Measurements from ENCODE around the gene SLC39A5.
A peak's percentile ranks its signal among the peaks of the same experiment; 100 is the strongest.

The SLC39A5 gene

GRCh38 chr12:56206452-56207166, 23.2 kb upstream of the SLC39A5 start:
- Histone ChIP-seq H3K27ac (peak overlapping the region in 1 of 21 experiments; percentile 0), H3K4me3 (no peak overlapping the region)

DNA sequence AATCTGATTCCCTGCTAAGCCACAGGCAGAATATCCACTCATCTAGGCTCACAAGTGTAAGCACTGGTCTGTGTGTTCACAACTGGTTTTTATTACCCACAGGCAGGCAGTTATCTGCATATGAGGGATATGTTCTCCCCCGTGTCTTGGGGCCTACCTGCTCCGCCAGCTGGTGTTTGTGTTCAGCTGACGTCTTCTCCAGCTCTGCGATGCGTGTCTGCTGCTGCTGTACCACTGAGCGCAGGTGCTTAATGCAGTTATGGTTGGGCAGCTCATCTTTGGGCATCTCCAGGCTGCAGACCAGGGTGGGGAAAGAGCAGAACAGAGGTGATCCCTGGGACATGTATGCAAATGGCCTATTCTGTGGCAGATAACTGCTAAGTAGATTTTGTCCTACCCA, 21.8 kb upstream of the SLC39A5 start:
- Histone ChIP-seq H3K27ac (peak overlapping the region in 1 of 21 experiments; percentile 0), H3K4me3 (no peak overlapping the region)

GRCh38 chr12:56212361-56212760, 17.5 kb upstream of the SLC39A5 start:
- H3K4me3 ChIP-seq: no peak overlapping the region
- H3K27ac ChIP-seq: no peak overlapping the region

DNA sequence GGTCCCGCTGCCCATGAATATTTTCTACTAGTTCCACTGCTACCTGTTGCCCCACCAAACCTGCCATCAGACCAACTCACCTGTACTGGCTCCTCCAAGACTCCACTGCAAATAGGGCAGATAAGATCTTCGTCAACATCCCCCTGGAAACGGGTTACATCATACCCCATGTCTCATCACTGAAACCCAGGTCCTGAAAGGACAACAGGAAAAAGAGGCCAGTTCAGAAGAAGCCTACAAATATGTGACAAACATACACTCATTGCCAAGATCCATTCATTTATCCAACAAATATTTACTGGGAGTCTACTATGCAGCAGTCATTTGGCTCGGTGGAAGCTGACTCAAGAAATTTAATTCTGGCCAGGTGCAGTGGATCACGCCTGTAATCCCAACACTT, 16.0 kb upstream of the SLC39A5 start:
- H3K27ac ChIP-seq: no peak overlapping the region
- H3K4me3 ChIP-seq: no peak overlapping the region

GRCh38 chr12:56216461-56216860, 13.4 kb upstream of the SLC39A5 start:
- no peak overlapping the region for H3K27ac ChIP-seq
- no peak overlapping the region for H3K4me3 ChIP-seq

GRCh38 chr12:56219840-56220239, 10.0 kb upstream of the SLC39A5 start:
- H3K4me3 ChIP-seq: no peak overlapping the region

GRCh38 chr12:56220611-56221231, 9.1 kb upstream of the SLC39A5 start:
- peak overlapping the region; percentile 37 to 98 (median 94) for H3K27ac ChIP-seq
- H3K4me3 ChIP-seq: peak overlapping the region; percentile 61 to 91 (median 78)

More at GRCh38 chr12:56219840-56220239, 10.0 kb upstream of the SLC39A5 start:
- H3K27ac ChIP-seq: peak overlapping the region in 4 of 21 experiments; percentile 10 to 94 (median 92)

GRCh38 chr12:56221232-56221756, 8.6 kb upstream of the SLC39A5 start:
- Histone ChIP-seq H3K27ac (peak overlapping the region; percentile 37 to 98 (median 94)), H3K4me3 (peak overlapping the region; percentile 61 to 91 (median 78))

- peak within 1 kb of the TSS; percentile 61 to 91 (median 78) for H3K4me3 ChIP-seq
- H3K27ac ChIP-seq: peak within 1 kb of the TSS; percentile 80 to 98 (median 94)
Observed at GRCh38 chr12:56221757-56222530, 7.9 kb upstream of the SLC39A5 start, which contains the start of gene RNF41. TSS of gene RNF41 (minus strand) at chr12:56221922. CDS start at chr12:56214047, 7,875 bp downstream.

- H3K4me3 ChIP-seq: peak overlapping the region; percentile 61 to 91 (median 78)
- peak overlapping the region; percentile 80 to 98 (median 94) for H3K27ac ChIP-seq
Observed at GRCh38 chr12:56222531-56222895, 7.3 kb upstream of the SLC39A5 start.

GRCh38 chr12:56223571-56224101, 6.2 kb upstream of the SLC39A5 start:
- peak overlapping the region in 19 of 21 experiments; percentile 6 to 98 (median 82) for H3K27ac ChIP-seq
- H3K4me3 ChIP-seq: peak overlapping the region; percentile 43 to 64 (median 55)

DNA sequence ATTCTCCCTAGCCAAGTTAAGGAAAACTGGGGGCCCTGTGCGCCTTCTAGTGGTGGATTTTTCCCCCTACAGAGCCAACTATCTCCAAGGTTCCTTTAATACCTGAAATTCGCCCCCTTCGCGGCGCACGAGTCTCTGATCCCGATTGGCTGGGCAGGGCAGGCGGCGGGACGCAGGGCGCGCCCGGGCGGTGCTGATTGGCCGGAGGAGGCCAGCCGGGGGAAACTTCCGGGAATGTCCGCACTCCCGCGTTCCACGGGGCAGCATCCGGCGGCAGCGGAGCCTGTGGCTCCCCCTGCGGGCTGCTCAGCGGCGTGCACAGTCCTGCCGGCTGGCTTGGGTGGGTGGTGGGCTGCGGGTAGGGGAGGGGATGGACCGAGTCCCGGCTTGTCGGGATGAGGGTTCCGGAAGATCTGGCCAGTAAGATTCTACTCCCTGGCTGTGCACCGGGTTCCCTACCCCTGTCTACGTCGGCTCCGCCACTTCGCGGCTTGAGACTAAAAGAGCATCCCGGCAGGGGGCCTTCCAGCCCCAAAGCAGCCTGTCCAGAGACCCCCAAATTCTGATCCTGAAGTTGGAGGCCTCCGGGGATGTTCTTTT, 5.6 kb upstream of the SLC39A5 start, which contains the start of gene NABP2:
NABP2 (plus strand) TSS at position 241 of the 600 bp plus-strand sequence. CDS start 515 bp downstream, outside the sequence.
- peak within 1 kb of the TSS; percentile 43 to 64 (median 55) for H3K4me3 ChIP-seq
- H3K27ac ChIP-seq: peak within 1 kb of the TSS in 19 of 21 experiments; percentile 6 to 98 (median 90)

DNA sequence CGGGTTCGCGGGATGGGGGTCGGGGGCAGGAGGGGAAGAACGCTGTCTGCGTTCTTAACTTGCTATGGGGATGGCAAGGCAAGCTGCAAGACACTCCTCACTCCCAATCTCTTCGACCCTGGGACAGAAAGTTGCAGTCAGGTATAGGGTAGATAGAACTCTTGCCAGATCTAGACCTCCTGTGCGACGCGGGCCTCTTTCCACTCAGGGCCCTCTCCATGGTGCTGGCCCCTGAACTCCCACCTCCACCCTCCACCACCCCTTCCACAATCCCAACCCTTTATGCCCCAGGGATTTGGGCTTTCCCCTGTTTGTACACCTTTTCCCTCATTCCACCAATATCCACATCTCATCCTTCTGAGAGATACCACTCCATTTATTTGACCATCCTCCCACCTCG, 4.9 kb upstream of the SLC39A5 start:
- peak overlapping the region; percentile 43 to 64 (median 55) for H3K4me3 ChIP-seq
- H3K27ac ChIP-seq: peak overlapping the region in 19 of 21 experiments; percentile 6 to 98 (median 84)

GRCh38 chr12:56229082-56229481, 769 bp upstream of the SLC39A5 start:
- H3K27ac ChIP-seq: no peak overlapping the region
- H3K4me3 ChIP-seq: no peak overlapping the region

DNA sequence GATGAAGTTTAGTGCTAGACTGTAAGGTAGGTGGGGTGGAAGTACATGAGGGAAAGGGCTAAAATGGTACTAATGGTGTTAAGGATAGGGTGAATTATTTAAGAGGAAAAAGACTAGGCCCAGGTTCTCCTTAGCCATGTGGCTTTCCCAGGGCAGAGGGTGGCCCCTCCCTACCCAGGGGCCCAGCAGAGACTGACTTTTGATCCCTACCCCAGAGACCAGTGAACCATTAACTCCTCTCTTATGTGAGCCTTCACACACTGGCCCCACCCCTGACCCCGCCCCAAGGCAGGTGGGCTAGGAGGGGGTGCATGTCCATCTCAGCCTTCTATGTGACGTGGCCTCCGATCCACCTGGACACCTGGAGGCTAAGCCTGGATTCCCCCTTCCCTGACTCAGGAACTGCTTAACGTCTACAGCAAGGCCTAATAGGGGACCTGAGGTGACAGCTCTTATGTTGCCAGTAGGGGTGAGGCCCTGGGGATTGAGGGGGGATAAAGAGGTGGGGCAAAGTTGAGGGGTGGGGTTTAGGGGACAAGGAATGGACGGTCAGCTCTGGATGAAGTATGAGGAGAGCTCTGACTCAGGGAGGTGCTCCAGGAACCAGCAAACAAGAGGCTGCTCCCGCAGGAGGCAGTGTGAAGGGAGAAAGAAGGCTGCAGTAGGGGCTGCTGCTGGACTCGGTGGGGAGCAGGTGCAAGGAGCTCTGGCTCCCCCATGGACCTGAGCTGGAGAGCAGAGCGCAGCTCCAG, 757 bp downstream of the SLC39A5 start:
- Histone ChIP-seq H3K4me3 (no peak overlapping the region), H3K27ac (no peak overlapping the region)

DNA sequence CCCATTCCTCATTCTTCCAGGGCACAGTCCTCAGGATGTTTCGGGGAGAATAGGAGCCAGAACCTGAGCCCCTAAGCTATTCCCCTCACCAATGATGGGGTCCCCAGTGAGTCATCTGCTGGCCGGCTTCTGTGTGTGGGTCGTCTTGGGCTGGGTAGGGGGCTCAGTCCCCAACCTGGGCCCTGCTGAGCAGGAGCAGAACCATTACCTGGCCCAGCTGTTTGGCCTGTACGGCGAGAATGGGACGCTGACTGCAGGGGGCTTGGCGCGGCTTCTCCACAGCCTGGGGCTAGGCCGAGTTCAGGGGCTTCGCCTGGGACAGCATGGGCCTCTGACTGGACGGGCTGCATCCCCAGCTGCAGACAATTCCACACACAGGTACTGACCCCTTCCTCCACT, 1.3 kb downstream of the SLC39A5 start:
- H3K4me3 ChIP-seq: no peak overlapping the region
- no peak overlapping the region for H3K27ac ChIP-seq

DNA sequence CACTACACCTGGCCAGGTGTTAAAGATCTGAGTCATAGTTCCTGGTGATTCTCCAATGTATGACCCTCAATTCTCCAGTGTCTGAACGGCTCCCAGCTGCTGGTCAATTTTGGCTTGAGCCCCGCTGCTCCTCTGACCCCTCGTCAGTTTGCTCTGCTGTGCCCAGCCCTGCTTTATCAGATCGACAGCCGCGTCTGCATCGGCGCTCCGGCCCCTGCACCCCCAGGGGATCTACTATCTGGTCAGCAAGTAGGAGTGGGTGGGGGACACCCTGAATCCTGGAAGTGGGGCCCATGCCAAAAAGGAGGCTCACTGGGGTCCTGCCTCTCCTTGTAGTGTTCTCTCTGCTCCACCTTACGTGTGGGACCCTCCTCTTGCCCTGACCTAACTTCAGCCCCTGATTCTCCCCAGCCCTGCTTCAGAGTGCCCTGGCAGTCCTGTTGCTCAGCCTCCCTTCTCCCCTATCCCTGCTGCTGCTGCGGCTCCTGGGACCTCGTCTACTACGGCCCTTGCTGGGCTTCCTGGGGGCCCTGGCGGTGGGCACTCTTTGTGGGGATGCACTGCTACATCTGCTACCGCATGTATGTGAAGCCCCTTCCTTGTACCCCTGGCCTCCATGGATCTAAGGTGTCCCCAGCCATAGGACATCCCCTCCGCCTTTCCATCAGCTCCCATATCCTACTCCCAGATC, 5.0 kb downstream of the SLC39A5 start:
- no peak overlapping the region for H3K27ac ChIP-seq

DNA sequence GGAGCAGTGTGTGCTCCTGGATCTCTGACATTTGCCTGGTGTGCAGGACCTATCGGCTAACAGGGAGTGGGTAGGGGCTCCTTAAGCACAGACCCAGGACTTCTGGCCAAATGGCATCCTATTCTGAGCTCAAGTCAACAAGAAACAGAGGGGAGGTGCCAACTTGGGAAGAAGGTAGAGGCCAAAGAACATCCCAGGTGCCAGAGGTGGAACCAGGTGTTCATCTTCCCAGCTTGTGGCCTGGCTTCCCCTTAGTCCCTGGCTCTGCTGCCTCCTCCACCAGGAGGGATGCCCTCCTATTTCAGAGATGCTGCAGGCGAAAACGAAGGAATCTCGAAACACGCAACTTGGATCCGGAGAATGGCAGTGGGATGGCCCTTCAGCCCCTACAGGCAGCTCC, 6.2 kb downstream of the SLC39A5 start:
- Histone ChIP-seq H3K4me3 (no peak overlapping the region), H3K27ac (no peak overlapping the region)

More for the DNA sequence above, 5.0 kb downstream of the SLC39A5 start:
- no peak overlapping the region for H3K4me3 ChIP-seq

Data from skin epidermis (tissue), 12 donors.